Non-pigmented ciliary epithelial cell (primary cell): ENCODE measurements around the gene COL1A1.

Source experiments
- DNase-seq: peaks from one replicate; pipeline ENCODE4 v3.0.0-alpha.2; 2010; ENCODE audit warnings: low read depth

The COL1A1 gene

DNA sequence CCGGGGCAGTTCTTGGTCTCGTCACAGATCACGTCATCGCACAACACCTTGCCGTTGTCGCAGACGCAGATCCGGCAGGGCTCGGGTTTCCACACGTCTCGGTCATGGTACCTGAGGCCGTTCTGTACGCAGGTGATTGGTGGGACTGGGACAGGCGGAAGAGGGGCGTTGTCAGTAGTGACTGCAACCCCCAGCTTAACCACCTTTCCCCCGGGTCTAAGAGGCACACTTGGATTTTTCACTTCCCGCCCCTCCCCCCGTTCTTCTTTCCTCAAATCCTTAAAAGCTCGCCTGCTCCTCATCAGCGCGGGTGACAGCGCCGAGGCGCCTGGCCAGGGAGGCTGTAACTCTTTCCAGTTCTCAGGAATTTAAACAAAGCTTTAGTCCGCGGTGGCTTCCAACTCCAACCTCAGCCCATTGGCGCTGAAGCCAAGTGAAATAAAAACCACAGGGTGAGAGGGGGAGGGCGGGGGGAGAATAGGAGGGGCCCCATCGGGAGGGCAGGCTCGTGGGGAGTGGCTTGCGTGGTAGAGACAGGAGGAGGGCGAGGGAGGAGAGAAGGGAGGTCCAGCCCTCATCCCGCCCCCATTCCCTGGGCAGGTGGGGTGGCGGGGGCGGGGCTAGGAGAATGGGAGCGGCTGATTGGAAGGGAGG, 1.5 kb downstream of the COL1A1 start:
- DNase-seq, result no peak

GRCh38 chr17:50199211-50199802, 2.1 kb downstream of the COL1A1 start:
- DNase-seq, result no peak

DNA sequence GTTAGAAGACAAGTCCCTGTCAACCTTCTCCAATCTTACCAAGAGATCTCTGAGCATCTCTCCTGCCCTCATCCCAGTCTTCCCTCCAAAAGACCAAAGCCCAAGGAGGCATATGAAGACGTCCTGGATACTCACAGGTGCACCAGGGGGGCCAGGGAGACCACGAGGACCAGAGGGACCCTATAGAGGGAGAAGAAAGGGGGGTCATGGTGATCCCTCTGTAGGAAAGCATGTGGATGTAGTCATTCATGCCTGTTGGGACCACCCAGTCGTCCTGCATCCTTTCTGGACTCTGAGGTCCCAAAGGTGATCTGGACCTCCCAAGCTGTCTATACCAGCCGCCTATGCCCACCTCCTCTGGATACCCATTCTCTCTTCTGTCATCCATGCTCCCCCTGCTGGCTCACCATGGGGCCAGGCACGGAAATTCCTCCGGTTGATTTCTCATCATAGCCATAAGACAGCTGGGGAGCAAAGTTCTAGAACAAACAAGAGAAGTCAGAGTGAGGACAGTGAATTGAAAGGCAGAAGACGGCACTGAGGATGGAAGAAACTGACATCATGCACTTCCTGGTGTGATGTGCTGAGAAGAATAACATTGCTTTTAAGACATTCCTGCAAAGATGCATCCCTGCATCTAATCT, 3.3 kb downstream of the COL1A1 start:
- DNase-seq, result no peak

DNA sequence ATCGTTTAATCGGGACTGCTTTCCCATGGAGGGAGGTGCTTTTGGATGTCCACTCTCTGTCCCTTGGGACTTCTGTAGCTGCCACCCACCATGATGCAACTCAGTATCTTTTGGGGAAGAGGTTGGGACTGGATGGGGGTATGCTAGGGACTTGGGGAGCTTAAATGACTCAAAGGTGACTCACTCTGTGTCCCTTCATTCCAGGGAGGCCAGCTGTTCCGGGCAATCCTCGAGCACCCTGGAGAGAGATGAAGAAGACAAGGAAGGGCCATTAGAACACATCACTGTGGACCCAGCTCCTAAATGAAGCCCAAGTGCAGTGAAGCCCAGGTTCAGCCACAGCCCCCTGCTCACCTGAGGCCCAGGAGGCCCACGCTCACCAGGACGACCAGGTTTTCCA, 4.6 kb downstream of the COL1A1 start:
- DNase-seq, result no peak

GRCh38 chr17:50196036-50196435, 5.4 kb downstream of the COL1A1 start:
- DNase-seq, result no peak

- DNase-seq, result no peak
Measured at GRCh38 chr17:50194934-50195865, 6.2 kb downstream of the COL1A1 start.

GRCh38 chr17:50194140-50194933, 7.1 kb downstream of the COL1A1 start:
- no peak for DNase-seq

DNA sequence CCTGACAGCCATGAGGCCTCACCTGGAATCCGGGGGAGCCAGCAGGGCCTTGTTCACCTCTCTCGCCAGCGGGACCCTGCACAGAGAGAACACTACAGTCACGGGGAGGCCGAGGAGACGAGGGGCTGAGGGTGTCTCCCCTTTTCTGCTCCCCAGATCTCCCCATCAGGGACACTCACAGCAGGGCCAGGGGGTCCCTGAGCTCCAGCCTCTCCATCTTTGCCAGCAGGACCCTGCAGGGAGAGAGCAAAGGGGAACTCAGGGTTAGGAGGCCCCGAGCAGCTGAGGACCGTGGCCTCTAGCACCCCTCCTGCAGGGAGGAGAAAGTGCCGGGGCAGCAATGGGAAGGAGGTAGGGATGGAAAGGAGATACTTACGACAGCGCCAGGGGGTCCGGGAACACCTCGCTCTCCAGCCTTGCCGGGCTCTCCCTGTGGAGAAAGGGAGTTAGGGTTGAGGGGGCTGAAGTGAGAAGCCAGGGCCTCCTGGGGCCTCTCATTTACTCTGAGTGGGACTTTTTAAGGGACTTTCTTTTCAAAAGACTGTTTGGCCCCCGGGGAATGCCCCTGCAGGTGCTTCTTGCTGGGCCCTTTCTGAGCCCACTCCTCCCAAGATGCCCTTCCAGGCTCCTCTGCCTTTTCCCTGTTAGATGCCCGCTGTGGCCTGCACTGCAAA, 8.7 kb downstream of the COL1A1 start:
- DNase-seq, result no peak

DNA sequence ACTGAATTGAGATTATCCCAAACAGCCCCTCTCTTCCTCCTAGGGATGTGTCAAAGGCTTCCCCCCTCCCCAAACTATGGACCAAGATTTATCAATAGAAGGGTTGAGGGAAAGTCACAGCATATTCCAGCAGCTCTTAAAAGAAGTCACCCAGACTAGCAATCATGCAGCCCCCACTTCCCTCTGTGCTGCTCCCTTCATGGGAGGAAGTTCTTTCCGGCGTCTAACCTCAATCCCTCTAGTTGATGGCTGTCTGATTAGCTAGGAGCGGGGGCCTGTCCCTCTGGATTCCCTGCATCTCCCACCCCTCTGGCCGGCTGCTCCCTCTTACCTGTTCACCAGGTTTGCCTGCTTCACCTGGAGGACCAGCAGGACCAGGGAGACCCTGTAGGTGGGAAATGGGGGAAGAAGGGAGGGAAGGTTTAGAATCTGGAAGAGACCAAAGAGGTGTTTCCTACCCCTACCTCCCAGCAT, 9.2 kb downstream of the COL1A1 start:
- DNase-seq, result no peak

DNA sequence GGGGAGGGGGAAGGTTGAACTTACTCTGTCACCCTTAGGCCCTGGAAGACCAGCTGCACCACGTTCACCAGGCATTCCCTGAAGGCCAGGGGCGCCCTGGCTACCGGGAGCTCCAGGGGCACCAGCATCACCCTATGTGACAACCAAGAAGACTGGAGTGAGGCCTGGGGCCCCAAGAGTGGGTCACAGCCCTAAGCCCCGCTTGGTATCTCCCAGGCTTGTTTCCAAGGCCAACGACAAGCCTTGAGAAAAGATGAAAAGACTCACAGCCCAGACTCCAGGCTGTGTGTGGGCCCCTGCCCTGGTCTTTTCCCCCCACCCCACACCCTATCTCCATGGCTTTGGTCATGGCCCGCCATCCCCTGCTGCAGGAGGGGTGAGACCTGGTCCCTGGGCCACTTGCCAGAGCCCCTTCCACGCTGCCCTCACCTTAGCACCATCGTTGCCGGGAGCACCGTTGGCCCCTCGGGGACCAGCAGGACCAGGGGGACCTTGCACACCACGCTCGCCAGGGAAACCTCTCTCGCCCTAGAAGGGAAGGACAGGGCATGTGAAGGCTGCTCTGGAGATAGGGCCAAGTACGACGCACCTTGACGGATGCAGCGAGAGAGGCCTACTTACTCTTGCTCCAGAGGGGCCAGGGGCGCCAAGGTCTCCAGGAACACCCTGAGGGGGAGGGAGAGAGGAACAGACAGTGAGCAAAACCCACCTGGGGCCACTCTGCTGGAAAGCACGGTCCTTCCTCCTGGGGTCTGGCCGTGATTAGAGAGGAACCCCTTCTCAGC, 9.9 kb downstream of the COL1A1 start:
- DNase-seq, result no peak

DNA sequence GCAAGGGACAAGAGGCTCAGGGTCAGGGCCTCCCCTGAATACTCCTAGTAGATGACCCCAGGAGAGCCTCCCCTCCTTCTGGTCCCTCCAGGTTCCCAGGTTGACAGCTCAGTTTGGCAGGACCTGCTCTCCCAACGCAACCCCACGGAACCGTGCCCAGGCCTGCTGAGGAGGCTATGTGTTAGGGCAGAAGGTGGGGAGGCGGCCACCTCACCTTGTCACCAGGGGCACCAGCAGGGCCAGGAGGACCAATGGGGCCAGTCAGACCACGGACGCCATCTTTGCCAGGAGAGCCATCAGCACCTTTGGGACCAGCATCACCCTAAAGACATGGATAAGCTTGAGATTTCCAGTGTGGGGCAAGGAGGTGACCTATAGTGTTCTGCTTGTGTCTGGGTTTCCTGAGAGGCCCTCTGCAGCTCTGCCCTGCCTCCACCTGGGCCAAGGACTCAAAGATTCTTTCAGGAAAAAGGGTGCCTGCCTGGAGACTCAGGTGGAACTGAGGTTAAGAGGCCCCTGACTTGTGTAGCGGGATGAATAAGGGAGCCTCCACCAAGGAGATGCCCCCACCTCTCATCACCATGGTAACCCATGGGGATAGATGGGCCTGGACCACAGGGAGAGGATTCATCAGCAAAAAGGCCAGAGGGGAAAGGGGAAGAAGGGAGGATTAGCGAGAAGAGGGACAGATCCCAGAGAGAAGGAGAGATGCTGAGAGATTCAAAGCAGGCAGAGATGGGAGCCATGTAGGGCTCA, 10.7 kb downstream of the COL1A1 start:
- DNase-seq, result no peak

DNA sequence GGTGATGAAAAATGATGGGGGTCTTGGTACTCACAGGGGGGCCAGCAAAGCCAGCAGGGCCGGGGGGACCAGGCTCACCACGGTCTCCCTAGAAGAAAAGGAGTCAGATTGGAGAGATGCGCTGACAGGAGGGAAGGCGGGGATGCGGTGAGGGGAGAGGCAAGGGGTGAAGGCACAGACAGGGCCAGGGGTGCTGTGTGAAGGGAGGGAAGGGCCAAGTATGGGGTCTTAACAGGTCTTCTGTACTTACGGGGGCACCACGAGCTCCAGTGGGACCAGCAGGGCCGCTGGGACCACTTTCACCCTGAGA, 11.2 kb downstream of the COL1A1 start:
- no peak for DNase-seq

GRCh38 chr17:50189550-50190292, 11.7 kb downstream of the COL1A1 start:
- DNase-seq, result no peak

GRCh38 chr17:50188921-50189549, 12.4 kb downstream of the COL1A1 start:
- DNase-seq, result no peak

- DNase-seq, result no peak
Measured at GRCh38 chr17:50188531-50188920, 12.9 kb downstream of the COL1A1 start.

- DNase-seq, result no peak
Measured at GRCh38 chr17:50187751-50188530, 13.5 kb downstream of the COL1A1 start.

GRCh38 chr17:50187394-50187725, 14.1 kb downstream of the COL1A1 start:
- no peak for DNase-seq
